T-cell (primary cell): ENCODE results near the gene ARL6IP5. TPM values are rescaled to one million over a fixed set of nuclear protein-coding genes. Genes with fewer than 3 reads are reported as not detected.

Experiments
- ATAC-seq, 4 experiments: fragments of 200-7000 bp in 3 of 4; fragments of 150-1000 bp in 1 of 4; cut with Tn5 transposase; replicated peaks in 1 of 4; 1 replicate in 3 of 4; 2 replicates in 1 of 4; pipeline ENCODE4 v1.10.0; 2021; ENCODE audit warnings: moderate library complexity in 3 of 4, mild to moderate bottlenecking in 2 of 4, moderate number of reproducible peaks in 1 of 4
- CTCF ChIA-PET, 2 donors: fragments of 300-600 bp; sonication (Branson Sonifier 250); formaldehyde crosslinking; loops; one replicate each; lab custom pipeline; 2022; ENCODE audit warnings: antibody characterized with exemption in 2 of 2; lab: Charles Lee
- POLR2A ChIA-PET, 2 donors: fragments of 300-600 bp; sonication (Branson Sonifier 250); formaldehyde crosslinking; loops; one replicate each; lab custom pipeline; 2022; ENCODE audit warnings: antibody characterized with exemption in 2 of 2; lab: Charles Lee
- DNase-seq, 35 experiments: peaks; one replicate each; pipeline versions ENCODE4 v3.0.0 to v3.0.0-alpha.2; 2013 to 2023
- H3K27ac ChIP-seq: one replicate; pipeline ENCODE4 v1.5.1; 2013; ENCODE audit warnings: low read length
- H3K27me3 ChIP-seq, 2 experiments: replicated peaks in 1 of 2; 1 replicate in 1 of 2; 2 replicates in 1 of 2; pipeline versions ENCODE4 v1.6.1 to v1.7.0; 2013; ENCODE audit warnings: low read length in 1 of 2, mixed read lengths in 1 of 2; ENCODE audit not compliant: control insufficient read depth in 2 of 2, insufficient read depth in 2 of 2; ENCODE audit errors: extremely low read depth in 1 of 2
- H3K36me3 ChIP-seq, 2 donors: 1 replicate in 1 of 2; 2 replicates in 1 of 2; pipeline versions ENCODE4 v1.6.1 to v1.7.0; 2013; ENCODE audit warnings: low read length in 1 of 2; ENCODE audit not compliant: control insufficient read depth in 2 of 2, insufficient read depth in 1 of 2; ENCODE audit errors: extremely low read depth in 1 of 2
- H3K4me1 ChIP-seq, 2 experiments: 1 replicate in 1 of 2; 2 replicates in 1 of 2; pipeline versions ENCODE4 v1.6.1 to v1.7.0; 2013; ENCODE audit warnings: low read length in 2 of 2, mixed read lengths in 1 of 2; ENCODE audit not compliant: insufficient read depth in 2 of 2, control insufficient read depth in 1 of 2; ENCODE audit errors: extremely low read depth in 1 of 2
- H3K4me3 ChIP-seq, 2 donors: 1 replicate in 1 of 2; 2 replicates in 1 of 2; pipeline versions ENCODE4 v1.5.1 to v1.7.0; 2013; ENCODE audit warnings: mild to moderate bottlenecking in 2 of 2, low read length in 1 of 2, moderate library complexity in 1 of 2; ENCODE audit not compliant: control insufficient read depth in 1 of 2; ENCODE audit errors: extremely low read depth in 1 of 2
- H3K9me3 ChIP-seq: 2 replicates; pipeline ENCODE4 v1.7.0; 2013
- H3K27ac Mint-ChIP-seq, 2 donors: one replicate each; pipeline ENCODE4 v1.8.0; 2020 to 2021; ENCODE audit warnings: mild to moderate bottlenecking in 2 of 2, mixed read lengths in 2 of 2
- H3K27me3 Mint-ChIP-seq, 2 donors: one replicate each; pipeline ENCODE4 v1.8.0; 2021 to 2022; ENCODE audit warnings: mixed read lengths in 2 of 2
- H3K36me3 Mint-ChIP-seq: one replicate; pipeline ENCODE4 v1.8.0; 2021; ENCODE audit warnings: mixed read lengths
- H3K4me1 Mint-ChIP-seq, 3 donors: one replicate each; pipeline ENCODE4 v1.8.0; 2020 to 2022; ENCODE audit warnings: mixed read lengths in 3 of 3, mild to moderate bottlenecking in 1 of 3
- H3K4me3 Mint-ChIP-seq, 3 donors: one replicate each; pipeline ENCODE4 v1.8.0; 2020 to 2022; ENCODE audit warnings: mild to moderate bottlenecking in 3 of 3, mixed read lengths in 3 of 3, moderate library complexity in 3 of 3
- H3K9me3 Mint-ChIP-seq, 3 donors: one replicate each; pipeline ENCODE4 v1.8.0; 2020 to 2022; ENCODE audit warnings: mixed read lengths in 3 of 3
- WGBS: methylation state at CpG from one replicate; pipeline ENCODE4 v1.1.5; 2013; ENCODE audit warnings: missing lambda C conversion rate; ENCODE audit not compliant: insufficient coverage; 5-methylcytosine and 5-hydroxymethylcytosine counted together
- total RNA-seq, 35 experiments: library from RNA in 6 of 35; stranded (reverse) in 6 of 35; fragments of 120-200 nt in 1 of 35; gene quantifications; one replicate each; pipeline versions ENCODE4 v1.2.1 to v1.2.4 and lab custom pipeline; 2013 to 2026

The ARL6IP5 gene
- total RNA-seq, 5 donors from 2014 or later (not counting 1 experiment from before 2014, with no cell fraction given): 106 to 135 (median 127) TPM

GRCh38 chr3:69120879-69121464 is 36.2 kb downstream of the ARL6IP5 start:
- Histone ChIP-seq H3K4me1 (no peaks in the 10 kb centered on the region), H3K27me3 (peaks cover 0 to 4% of the 10 kb centered on the region in 2 experiments), H3K36me3 (no peaks in the 10 kb centered on the region), H3K9me3 (no peaks in the 10 kb centered on the region), H3K4me3 (no peak overlapping the region), H3K27ac (no peak overlapping the region)
- ChIA-PET CTCF (interaction anchor here (0.6 to 2.7 kb wide), 24 partner anchors 11 to 289 kb away, joined by 3 to 21 read pairs (median 4); partner anchors contain the start of gene TMF1 (in 1 of the 2)), POLR2A (interaction anchor here (0.5 to 0.6 kb wide), 2 partner anchors 80 to 179 kb away, joined by 3 read pairs; no protein-coding TSS in a partner anchor)
- whole genome bisulfite sequencing: no CpG with 5 or more reads among the region's 1 CpG
- Mint-ChIP-seq H3K4me3 (no peak overlapping the region), H3K36me3 (no peaks in the 10 kb centered on the region), H3K27me3 (peaks cover 0 to 1% of the 10 kb centered on the region in 2 donors), H3K9me3 (no peaks in the 10 kb centered on the region), H3K27ac (peak overlapping the region in 1 of 2 donors; percentile 6), H3K4me1 (peaks cover 0 to 5% (median 5%) of the 10 kb centered on the region in 3 donors)
- ATAC-seq (peak; percentile 70 to 92 (median 86)), DNase-seq (peak; percentile 43 to 91 (median 70))

DNA sequence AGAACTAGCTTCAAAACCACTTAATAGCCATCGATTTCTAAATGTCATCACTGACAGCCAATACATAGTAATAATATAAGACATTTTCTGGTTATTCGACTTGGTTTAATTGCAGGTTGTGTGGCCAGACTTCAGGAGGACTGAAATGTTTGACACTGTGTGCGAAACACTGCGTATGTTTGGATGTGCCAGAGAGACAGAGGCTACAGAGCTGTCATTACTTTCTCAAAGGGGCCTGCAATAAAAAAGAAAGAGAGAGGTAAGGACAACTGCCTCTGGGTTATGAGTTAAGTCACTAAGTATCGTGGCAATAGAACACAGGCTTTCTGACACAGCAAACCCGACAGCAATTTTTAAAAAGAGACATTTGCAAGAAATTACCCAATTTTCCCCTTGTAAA is 36.8 kb downstream of the ARL6IP5 start:
- POLR2A ChIA-PET: interaction anchor here (0.5 to 0.6 kb wide), 2 partner anchors 80 to 179 kb away, joined by 3 read pairs; no protein-coding TSS in a partner anchor
- Histone ChIP-seq H3K9me3 (no peaks in the 10 kb centered on the region), H3K36me3 (no peaks in the 10 kb centered on the region), H3K4me3 (no peak overlapping the region), H3K27ac (no peak overlapping the region), H3K4me1 (no peaks in the 10 kb centered on the region), H3K27me3 (peaks cover 0 to 4% of the 10 kb centered on the region in 2 experiments)
- Mint-ChIP-seq H3K27me3 (peaks cover 1 to 5% of the 10 kb centered on the region in 2 donors), H3K27ac (no peak overlapping the region), H3K4me1 (peaks cover 0 to 5% (median 5%) of the 10 kb centered on the region in 3 donors), H3K9me3 (no peaks in the 10 kb centered on the region), H3K36me3 (no peaks in the 10 kb centered on the region), H3K4me3 (no peak overlapping the region)
- CTCF ChIA-PET: interaction anchor here (0.6 to 2.7 kb wide), 22 partner anchors 10 to 288 kb away, joined by 3 to 21 read pairs (median 4); partner anchors contain the start of gene TMF1 (in 1 of the 2)
- whole genome bisulfite sequencing: 100% methylated on average over 2 of the region's 6 CpGs
- DNase-seq (no peak), ATAC-seq (no peak)

GRCh38 chr3:69121950-69122349 is 37.2 kb downstream of the ARL6IP5 start:
- Histone ChIP-seq H3K9me3 (no peaks in the 10 kb centered on the region), H3K4me1 (no peaks in the 10 kb centered on the region), H3K27ac (no peak overlapping the region), H3K27me3 (peaks cover 0 to 4% of the 10 kb centered on the region in 2 experiments), H3K4me3 (no peak overlapping the region), H3K36me3 (no peaks in the 10 kb centered on the region)
- Mint-ChIP-seq H3K4me3 (no peak overlapping the region), H3K27ac (no peak overlapping the region), H3K36me3 (no peaks in the 10 kb centered on the region), H3K9me3 (no peaks in the 10 kb centered on the region), H3K4me1 (peaks cover 0 to 5% (median 5%) of the 10 kb centered on the region in 3 donors), H3K27me3 (peaks cover 1 to 9% of the 10 kb centered on the region in 2 donors)
- ChIA-PET POLR2A (interaction anchor here in 1 of 2 donors (0.5 kb wide), 1 partner anchor 81 kb away, joined by 3 read pairs; no protein-coding TSS in a partner anchor), CTCF (interaction anchor here (0.5 to 2.7 kb wide), 11 partner anchors 10 to 184 kb away, joined by 4 to 21 read pairs (median 6); partner anchors contain the start of gene TMF1 (in 1 of the 2))
- 81% methylated on average over 4 of the region's 8 CpGs for WGBS
- ATAC-seq (no peak), DNase-seq (no peak)

- Mint-ChIP-seq H3K27ac (no peak within 1 kb of the TSS), H3K27me3 (peaks cover 1 to 12% of the 10 kb centered on the region in 2 donors), H3K4me1 (peaks cover 0 to 5% (median 5%) of the 10 kb centered on the region in 3 donors), H3K9me3 (no peaks in the 10 kb centered on the region), H3K4me3 (no peak within 1 kb of the TSS), H3K36me3 (no peaks in the 10 kb centered on the region)
- ChIA-PET CTCF (interaction anchor here (0.5 to 2.1 kb wide), 4 partner anchors 9 to 184 kb away, joined by 3 to 9 read pairs (median 6); no protein-coding TSS in a partner anchor), POLR2A (interaction anchor here in 1 of 2 donors (0.6 kb wide), 1 partner anchor 259 kb away, joined by 3 read pairs; no protein-coding TSS in a partner anchor)
- Histone ChIP-seq H3K9me3 (no peaks in the 10 kb centered on the region), H3K36me3 (no peaks in the 10 kb centered on the region), H3K27ac (no peak within 1 kb of the TSS), H3K4me3 (no peak within 1 kb of the TSS), H3K27me3 (peaks cover 0 to 4% of the 10 kb centered on the region in 2 experiments), H3K4me1 (no peaks in the 10 kb centered on the region)
- DNase-seq: no peak
- ATAC-seq: no peak
- WGBS: 100% methylated on average over 1 of the region's 3 CpGs
These were observed 37.7 kb downstream of the ARL6IP5 start, which contains the start of gene LMOD3 for GRCh38 chr3:69122403-69122802. Gene LMOD3 (minus strand): TSS chr3:69122595. CDS start chr3:69122386, 209 bp downstream.

- Mint-ChIP-seq H3K27me3 (peaks cover 1 to 12% of the 10 kb centered on the region in 2 donors), H3K36me3 (no peaks in the 10 kb centered on the region), H3K9me3 (no peaks in the 10 kb centered on the region), H3K4me1 (no peaks in the 10 kb centered on the region), H3K4me3 (no peak overlapping the region), H3K27ac (no peak overlapping the region)
- DNase-seq (no peak), ATAC-seq (no peak)
- H3K27me3 ChIP-seq: no peaks in the 10 kb centered on the region
- no peak overlapping the region for H3K4me3 ChIP-seq
- H3K4me1 ChIP-seq: no peaks in the 10 kb centered on the region
- no peaks in the 10 kb centered on the region for H3K36me3 ChIP-seq
- H3K9me3 ChIP-seq: no peaks in the 10 kb centered on the region
- 83% methylated on average over 1 of the region's 3 CpGs for WGBS
- ChIA-PET POLR2A (no interaction called here), CTCF (interaction anchor here in 1 of 2 donors (1.1 kb wide), 1 partner anchor 180 kb away, joined by 5 read pairs; no protein-coding TSS in a partner anchor)
- H3K27ac ChIP-seq: no peak overlapping the region
These were observed 41.5 kb downstream of the ARL6IP5 start for GRCh38 chr3:69126216-69126615.

DNA sequence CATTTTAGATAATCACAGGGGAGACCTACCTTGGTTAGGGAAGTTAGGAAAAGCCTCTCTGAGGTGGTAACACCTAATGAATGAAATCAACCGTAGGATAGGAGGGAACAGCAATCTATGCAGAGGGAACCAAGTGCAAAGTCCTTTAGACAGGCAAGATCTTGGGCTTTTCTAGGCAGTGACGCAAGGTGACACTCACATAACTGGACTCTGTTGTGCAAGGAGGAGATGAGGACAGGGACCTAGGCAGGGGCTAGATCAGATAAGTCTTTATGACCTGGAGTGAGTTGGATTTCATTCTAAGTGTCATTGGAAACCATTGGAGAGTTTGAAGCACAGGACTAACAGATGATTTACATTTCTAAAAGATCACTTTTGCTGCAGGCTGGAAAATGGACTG is 42.3 kb downstream of the ARL6IP5 start:
- H3K4me3 Mint-ChIP-seq: no peak overlapping the region
- H3K4me1 Mint-ChIP-seq: no peaks in the 10 kb centered on the region
- H3K9me3 Mint-ChIP-seq: no peaks in the 10 kb centered on the region
- ChIA-PET POLR2A (interaction anchor here in 1 of 2 donors (0.7 kb wide), 1 partner anchor 15 kb away, joined by 5 read pairs; no protein-coding TSS in a partner anchor), CTCF (interaction anchor here in 1 of 2 donors (0.7 kb wide), 1 partner anchor 76 kb away, joined by 3 read pairs; no protein-coding TSS in a partner anchor)
- DNase-seq (no peak), ATAC-seq (no peak)
- H3K36me3 ChIP-seq: no peaks in the 10 kb centered on the region
- H3K27me3 ChIP-seq: no peaks in the 10 kb centered on the region
- H3K4me1 ChIP-seq: no peaks in the 10 kb centered on the region
- H3K27ac Mint-ChIP-seq: no peak overlapping the region
- H3K9me3 ChIP-seq: no peaks in the 10 kb centered on the region
- peaks cover 1 to 12% of the 10 kb centered on the region in 2 donors for H3K27me3 Mint-ChIP-seq
- no peak overlapping the region for H3K4me3 ChIP-seq
- no peak overlapping the region for H3K27ac ChIP-seq
- 80% methylated on average over 1 of the region's 2 CpGs for WGBS
- H3K36me3 Mint-ChIP-seq: no peaks in the 10 kb centered on the region
